Dermis blood vessel endothelial cell (primary cell): ENCODE measurements around the gene DLX1. TPM values are rescaled to one million over a fixed set of nuclear protein-coding genes. Genes with fewer than 3 reads are reported as not detected.
"Not testable (repeated sequence)": the region's sequence is repeated elsewhere in the genome, so short reads cannot be mapped to it uniquely, and the experiment has no call there.

Experiments used
- DNase-seq: peaks from one replicate; pipeline ENCODE4 v3.0.0; 2010
- total RNA-seq: library from RNA; depleted of rRNA; stranded (reverse); fragments of >200 nt; gene quantifications from 2 replicates; pipeline ENCODE4 v1.2.3, GENCODE V29; 2014

Gene DLX1
- total RNA-seq, 1 donor from 2014 or later, result not detected

DNA sequence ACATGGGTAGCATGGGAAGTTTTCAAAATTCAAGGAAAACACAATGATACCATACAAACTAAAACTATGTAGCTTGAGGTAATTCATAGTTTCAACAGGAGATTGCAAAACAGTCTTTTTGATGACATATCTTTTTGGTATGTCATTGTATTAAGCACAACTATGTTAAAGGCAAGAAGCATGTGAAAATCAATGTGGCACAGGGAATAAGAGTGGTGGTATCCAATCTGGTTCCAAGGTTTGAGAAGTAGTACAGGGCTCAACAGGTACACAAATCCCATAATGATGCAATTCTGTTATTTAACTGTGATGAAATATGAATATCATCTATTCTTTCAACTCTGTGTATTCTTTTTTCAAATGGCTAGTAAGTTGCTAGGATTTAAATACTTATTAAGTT, 33.8 kb downstream of the DLX1 start:
- peak; percentile 37 for DNase-seq

DNA sequence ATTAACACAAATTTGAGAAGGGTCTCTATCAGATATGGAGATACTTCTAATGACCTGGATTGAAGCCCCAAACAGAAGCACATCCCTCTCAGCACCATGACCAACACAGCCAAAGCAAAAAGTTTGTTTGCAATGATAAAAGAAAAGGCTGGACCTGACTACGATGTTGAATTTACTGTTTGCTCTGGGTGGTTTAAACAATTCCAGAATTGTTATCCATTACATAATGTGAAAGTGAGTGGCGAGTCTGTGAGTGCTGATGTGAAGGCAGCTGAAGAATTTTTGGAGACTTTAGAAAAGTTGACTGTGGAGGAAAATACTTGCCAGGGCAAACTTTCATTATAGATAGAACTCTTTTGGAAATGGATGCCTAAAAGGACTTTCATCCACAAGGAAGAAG, 34.8 kb downstream of the DLX1 start:
- no peak for DNase-seq

- DNase-seq, result no peak
Observed at GRCh38 chr2:172128484-172128883, 43.2 kb downstream of the DLX1 start.

- no peak for DNase-seq
Observed at GRCh38 chr2:172129404-172129803, 44.1 kb downstream of the DLX1 start.

DNA sequence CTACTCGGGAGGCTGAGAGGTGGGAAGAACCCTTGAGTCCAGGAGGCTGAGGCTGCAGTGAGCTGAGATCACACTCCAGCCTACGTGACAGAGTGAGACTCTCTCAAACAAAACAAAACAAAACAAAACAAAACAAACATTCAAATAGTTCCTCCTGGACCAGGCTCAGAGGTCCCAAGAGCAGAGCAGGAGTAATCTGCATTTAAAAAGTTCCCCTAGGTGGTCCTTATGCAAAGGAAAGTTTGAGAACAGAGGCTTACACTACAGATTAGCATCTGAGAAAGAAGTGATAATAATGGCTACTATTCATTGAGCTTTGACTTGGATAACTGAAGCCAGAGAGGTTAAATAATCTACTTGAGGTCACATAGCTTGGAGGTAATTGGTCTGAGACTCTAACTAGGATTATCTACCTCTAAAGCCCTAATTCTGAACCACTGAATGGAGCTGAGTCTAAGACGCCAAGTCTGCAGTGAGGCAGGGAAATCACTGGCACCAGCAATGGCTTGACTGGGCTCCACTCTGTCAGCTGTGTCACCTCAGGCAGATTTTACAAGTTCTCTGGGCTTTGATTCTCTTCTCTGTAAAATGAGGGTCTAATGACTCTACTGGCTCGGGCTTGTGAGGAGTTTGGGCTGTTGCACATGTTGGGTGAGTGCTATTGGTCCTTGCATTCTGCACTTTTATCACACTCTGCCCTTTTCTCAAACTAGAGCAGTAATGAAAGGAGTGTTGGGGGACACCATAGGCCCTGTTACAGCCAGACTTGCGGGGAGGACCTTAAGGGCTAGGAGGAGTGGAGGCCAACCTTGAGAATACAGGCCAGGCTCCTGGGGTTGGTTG, 46.6 kb downstream of the DLX1 start:
- DNase-seq, result no peak

DNA sequence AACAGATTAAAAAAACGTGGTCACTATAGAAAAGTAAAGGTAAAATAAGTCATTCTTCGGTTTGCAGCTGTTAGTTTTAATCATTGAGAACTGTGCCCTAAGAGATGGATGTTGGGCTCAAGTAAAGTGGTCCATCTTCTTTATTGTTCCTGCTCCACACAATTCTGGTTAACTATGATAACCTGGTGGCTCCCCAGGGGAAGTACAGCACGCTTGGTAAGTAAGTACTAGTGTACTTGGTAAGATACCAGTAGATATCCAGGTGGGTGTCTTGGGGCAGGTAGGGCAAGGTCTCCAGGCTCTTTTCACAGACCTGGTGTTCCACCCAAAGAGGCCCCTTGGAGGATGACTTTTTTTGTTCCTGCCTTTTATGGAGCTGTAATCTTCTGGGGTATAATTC, 49.0 kb downstream of the DLX1 start:
- DNase-seq, result no peak

- DNase-seq, result no peak
Observed at GRCh38 chr2:172135446-172135845, 50.1 kb downstream of the DLX1 start.

- no peak for DNase-seq
Observed at GRCh38 chr2:172137109-172137508, 51.8 kb downstream of the DLX1 start.

GRCh38 chr2:172137943-172138342, 52.6 kb downstream of the DLX1 start:
- no peak for DNase-seq

DNA sequence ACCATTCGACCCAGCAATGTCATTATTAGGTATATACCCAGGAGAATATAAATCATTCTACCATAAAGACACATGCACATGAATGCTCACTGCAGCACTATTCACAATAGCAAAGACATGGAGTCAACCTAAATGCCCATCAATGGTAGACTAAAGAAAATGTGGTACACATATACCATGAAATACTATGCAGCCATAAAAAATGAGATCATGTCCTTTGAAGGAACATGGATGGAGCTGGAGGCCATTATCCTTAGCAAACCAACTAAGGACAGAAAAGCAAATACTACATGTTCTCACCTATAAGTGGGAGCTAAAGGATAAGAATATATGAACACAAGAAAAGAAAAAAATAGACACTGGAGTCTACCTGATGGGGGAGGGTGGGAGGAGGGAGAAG, 53.4 kb downstream of the DLX1 start:
- not testable (repeated sequence) for DNase-seq

Other genes starting within 250 kb of the DLX1 start
- 12.1 and 14.9 TPM in 2 replicates for gene SLC25A12, start 191.3 kb upstream of the DLX1 start, total RNA-seq
- gene HAT1, start 163.0 kb upstream of the DLX1 start, total RNA-seq, result 36.8 and 60.2 TPM in 2 replicates
- gene METAP1D, start 85.6 kb upstream of the DLX1 start, total RNA-seq, result 3.3 and 5.3 TPM in 2 replicates
- not detected in 2 replicates for gene DLX2, start 17.4 kb downstream of the DLX1 start, total RNA-seq